Measurements from ENCODE around the gene AOPEP. TPM values are rescaled to one million over a fixed set of nuclear protein-coding genes. Genes with fewer than 3 reads are reported as not detected.

AOPEP gene
- total and polyA plus RNA-seq, 2 donors (not counting 1 experiment from before 2014, with no cell fraction given) = 66.1 to 94.1 TPM

GRCh38 chr9:94941211-94941875 lies 214.8 kb downstream of the AOPEP start:
- no peaks in the 10 kb centered on the region for H4K20me1 ChIP-seq (ENCODE audit: control insufficient read depth, extremely low read depth, insufficient read depth, low read length)
- H3K4me3 ChIP-seq (replicated peaks in 1 of 4; ENCODE audit: control extremely low read depth in 1 of 4, insufficient read depth in 1 of 4, low read depth in 3 of 4, low read length in 4 of 4) = no peak overlapping the region
- no peak overlapping the region for H3K27ac ChIP-seq (ENCODE audit: insufficient read depth, low read length)
- no peak for TF ChIP-seq CTCF (conservative IDR thresholded peaks at IDR 0.05 in 1 of 2, IDR thresholded peaks at IDR 0.05 in 1 of 2; ENCODE audit: low read depth in 1 of 2, low read length in 2 of 2)
- TF ChIP-seq EZH2 (IDR thresholded peaks at IDR 0.05; ENCODE audit: low read length, missing control alignments) = no peak
- H3K4me2 ChIP-seq (ENCODE audit: extremely low read depth, insufficient read depth, low read length) = no peak overlapping the region
- no peaks in the 10 kb centered on the region for H3K27me3 ChIP-seq (ENCODE audit: control insufficient read depth, insufficient read depth, low read length)
- H3K9me3 ChIP-seq (ENCODE audit: control insufficient read depth, insufficient read depth, low read depth, low read length) = no peaks in the 10 kb centered on the region
- H2AFZ ChIP-seq (ENCODE audit: low read length) = no peak overlapping the region
- H3K9ac ChIP-seq (ENCODE audit: insufficient read depth, low read length) = no peak overlapping the region
- H3K4me1 ChIP-seq (ENCODE audit: control insufficient read depth, extremely low read depth, insufficient read depth, low read length) = peaks cover 41% of the 10 kb centered on the region
- no peaks in the 10 kb centered on the region for H3K79me2 ChIP-seq (ENCODE audit: control insufficient read depth, insufficient read depth, low read length)
- H3K36me3 ChIP-seq (ENCODE audit: control insufficient read depth, insufficient read depth, low read length) = no peaks in the 10 kb centered on the region
- DNase-seq (ENCODE audit: low read depth in 2 of 2) = peak in 1 of 2 donors; percentile 47

GRCh38 chr9:94944626-94945025 lies 218.1 kb downstream of the AOPEP start:
- Histone ChIP-seq H3K9me3 (ENCODE audit: control insufficient read depth, insufficient read depth, low read depth, low read length) (no peaks in the 10 kb centered on the region), H3K4me1 (ENCODE audit: control insufficient read depth, extremely low read depth, insufficient read depth, low read length) (peaks cover 27% of the 10 kb centered on the region), H3K36me3 (ENCODE audit: control insufficient read depth, insufficient read depth, low read length) (no peaks in the 10 kb centered on the region), H3K79me2 (ENCODE audit: control insufficient read depth, insufficient read depth, low read length) (no peaks in the 10 kb centered on the region), H2AFZ (ENCODE audit: low read length) (no peak overlapping the region), H3K27me3 (ENCODE audit: control insufficient read depth, insufficient read depth, low read length) (no peaks in the 10 kb centered on the region), H3K9ac (ENCODE audit: insufficient read depth, low read length) (no peak overlapping the region), H3K4me3 (replicated peaks in 1 of 4; ENCODE audit: control extremely low read depth in 1 of 4, insufficient read depth in 1 of 4, low read depth in 3 of 4, low read length in 4 of 4) (no peak overlapping the region), H4K20me1 (ENCODE audit: control insufficient read depth, extremely low read depth, insufficient read depth, low read length) (no peaks in the 10 kb centered on the region), H3K27ac (ENCODE audit: insufficient read depth, low read length) (peak overlapping the region; percentile 89), H3K4me2 (ENCODE audit: extremely low read depth, insufficient read depth, low read length) (no peak overlapping the region)
- TF ChIP-seq EZH2 (IDR thresholded peaks at IDR 0.05; ENCODE audit: low read length, missing control alignments) (no peak), CTCF (conservative IDR thresholded peaks at IDR 0.05 in 1 of 2, IDR thresholded peaks at IDR 0.05 in 1 of 2; ENCODE audit: low read depth in 1 of 2, low read length in 2 of 2) (no peak)
- peak in 1 of 2 donors; percentile 61 for DNase-seq (ENCODE audit: low read depth in 2 of 2)

DNA sequence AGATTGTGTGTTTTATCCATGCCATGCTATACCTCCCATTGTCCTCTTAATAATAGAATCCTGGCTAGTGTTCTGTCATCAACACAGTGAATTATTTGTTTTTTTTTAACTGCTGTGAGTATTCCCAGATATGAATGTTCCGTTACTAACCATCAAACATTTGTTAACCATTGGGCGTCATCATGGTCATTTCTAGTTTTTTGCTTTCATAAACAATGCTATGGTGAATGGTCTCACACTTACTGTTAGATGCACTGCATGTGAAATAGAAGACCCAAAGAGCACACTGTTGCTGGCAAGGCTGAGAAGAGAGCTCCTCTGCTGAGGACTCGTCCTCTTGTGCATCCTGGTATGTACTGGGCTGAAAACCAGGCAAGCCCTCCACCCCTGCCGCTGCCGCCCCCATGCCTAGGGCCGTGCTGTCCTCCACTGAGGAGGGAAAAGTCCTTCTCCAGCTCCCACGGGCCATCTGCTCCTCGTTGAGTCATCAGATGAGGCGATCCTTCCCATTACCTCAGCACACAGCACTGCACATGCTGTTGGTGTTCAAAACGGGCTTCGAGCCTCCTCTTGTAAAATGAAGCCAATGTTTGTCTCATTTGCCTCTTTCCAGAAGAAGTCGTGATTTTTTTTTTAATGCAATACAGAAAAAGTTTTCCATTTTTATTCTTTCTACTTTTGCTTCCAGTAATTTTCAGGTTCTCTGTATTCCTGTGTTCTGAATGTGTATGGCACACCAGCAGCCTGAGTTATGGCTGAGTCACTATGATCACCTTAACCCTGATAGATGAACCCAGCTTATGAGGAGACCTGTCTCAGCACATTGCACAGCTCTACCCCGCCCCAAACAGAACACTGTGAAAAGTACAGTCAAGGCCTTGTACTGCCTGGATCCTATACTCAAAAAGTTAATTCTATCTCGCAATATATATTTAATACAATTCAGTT lies 219.0 kb downstream of the AOPEP start:
- Histone ChIP-seq H3K79me2 (ENCODE audit: control insufficient read depth, insufficient read depth, low read length) (no peaks in the 10 kb centered on the region), H4K20me1 (ENCODE audit: control insufficient read depth, extremely low read depth, insufficient read depth, low read length) (no peaks in the 10 kb centered on the region), H3K9ac (ENCODE audit: insufficient read depth, low read length) (no peak overlapping the region), H3K9me3 (ENCODE audit: control insufficient read depth, insufficient read depth, low read depth, low read length) (no peaks in the 10 kb centered on the region), H3K36me3 (ENCODE audit: control insufficient read depth, insufficient read depth, low read length) (no peaks in the 10 kb centered on the region), H2AFZ (ENCODE audit: low read length) (peak overlapping the region; percentile 26), H3K27ac (ENCODE audit: insufficient read depth, low read length) (peak overlapping the region; percentile 89), H3K4me1 (ENCODE audit: control insufficient read depth, extremely low read depth, insufficient read depth, low read length) (peaks cover 27% of the 10 kb centered on the region), H3K4me3 (replicated peaks in 1 of 4; ENCODE audit: control extremely low read depth in 1 of 4, insufficient read depth in 1 of 4, low read depth in 3 of 4, low read length in 4 of 4) (no peak overlapping the region), H3K27me3 (ENCODE audit: control insufficient read depth, insufficient read depth, low read length) (no peaks in the 10 kb centered on the region), H3K4me2 (ENCODE audit: extremely low read depth, insufficient read depth, low read length) (peak overlapping the region; percentile 70)
- DNase-seq (ENCODE audit: low read depth in 2 of 2) = peak; percentile 88 to 95
- TF ChIP-seq EZH2 (IDR thresholded peaks at IDR 0.05; ENCODE audit: low read length, missing control alignments) = no peak
- TF ChIP-seq CTCF (conservative IDR thresholded peaks at IDR 0.05 in 1 of 2, IDR thresholded peaks at IDR 0.05 in 1 of 2; ENCODE audit: low read depth in 1 of 2, low read length in 2 of 2) = no peak
